Loucy (cell line): ENCODE results near the gene PODNL1.
A peak's percentile ranks its signal among the peaks of the same experiment; 100 is the strongest.

Experiments used
- H2AFZ ChIP-seq: fragments of 200-600 bp; sonication (generic); 2 replicates; pipeline ENCODE4 v1.6.0; 2016; ENCODE audit warnings: antibody characterized with exemption, mild to moderate bottlenecking, low read length, moderate library complexity
- H3F3A ChIP-seq: fragments of 200-600 bp; 2 replicates; pipeline ENCODE4 v1.6.0; 2016; ENCODE audit warnings: antibody characterized with exemption, low read depth, mild to moderate bottlenecking
- H3K27me3 ChIP-seq: fragments of 200-600 bp; sonication (generic); 2 replicates; pipeline ENCODE4 v1.6.1; 2014; ENCODE audit warnings: low read length, mild to moderate bottlenecking; ENCODE audit not compliant: insufficient read depth, poor library complexity, severe bottlenecking
- H3K36me3 ChIP-seq: fragments of 200-600 bp; sonication (generic); 2 replicates; pipeline ENCODE4 v1.6.1; 2016; ENCODE audit warnings: low read length; ENCODE audit not compliant: insufficient read depth
- H3K4me1 ChIP-seq: fragments of 200-600 bp; sonication (generic); 2 replicates; pipeline ENCODE4 v1.5.1; 2014; ENCODE audit warnings: low read length, mild to moderate bottlenecking; ENCODE audit not compliant: insufficient read depth, poor library complexity, severe bottlenecking
- H3K4me2 ChIP-seq: fragments of 200-600 bp; sonication (generic); 2 replicates; pipeline ENCODE4 v1.6.0; 2014; ENCODE audit warnings: antibody characterized with exemption, low read length, low read depth, mild to moderate bottlenecking; ENCODE audit not compliant: poor library complexity, severe bottlenecking
- H3K4me3 ChIP-seq: fragments of 200-600 bp; sonication (generic); 2 replicates; pipeline ENCODE4 v1.5.1; 2014; ENCODE audit warnings: low read length, mild to moderate bottlenecking, mixed read lengths; ENCODE audit not compliant: poor library complexity, severe bottlenecking
- H3K79me2 ChIP-seq: fragments of 200-600 bp; sonication (generic); 2 replicates; pipeline ENCODE4 v1.6.1; 2014; ENCODE audit warnings: low read length; ENCODE audit not compliant: insufficient read depth
- H3K9ac ChIP-seq: fragments of 200-600 bp; sonication (generic); 2 replicates; pipeline ENCODE4 v1.6.0; 2014; ENCODE audit warnings: mild to moderate bottlenecking, low read depth, low read length, moderate library complexity; ENCODE audit not compliant: poor library complexity, severe bottlenecking
- H3K9me2 ChIP-seq: fragments of 200-600 bp; sonication (generic); replicated peaks from 2 replicates; pipeline ENCODE4 v1.6.1; 2016; ENCODE audit warnings: low read depth, low read length, mixed read lengths
- H3K9me3 ChIP-seq: fragments of 200-600 bp; sonication (generic); 2 replicates; pipeline ENCODE4 v1.6.1; 2014; ENCODE audit warnings: mild to moderate bottlenecking, antibody characterized with exemption, low read length, low read depth; ENCODE audit not compliant: insufficient read depth
- H4K20me1 ChIP-seq: fragments of 200-600 bp; sonication (generic); 2 replicates; pipeline ENCODE4 v1.6.0; 2014; ENCODE audit warnings: antibody characterized with exemption, low read length, mild to moderate bottlenecking; ENCODE audit not compliant: insufficient read depth, poor library complexity, severe bottlenecking
- EZH2phosphoT487 ChIP-seq: fragments of 200-600 bp; IDR thresholded peaks from 2 replicates; pipeline ENCODE4 v1.6.1; 2018; ENCODE audit warnings: antibody characterized with exemption, mild to moderate bottlenecking, moderate library complexity, borderline replicate concordance
- TF ChIP-seq, protein P1 (sequence below): fragments of 200-600 bp; sonication (generic); conservative IDR thresholded peaks from 2 replicates; pipeline ENCODE4 v1.5.1; 2014; ENCODE audit warnings: mild to moderate bottlenecking, antibody characterized with exemption, low read length

The PODNL1 gene

DNA sequence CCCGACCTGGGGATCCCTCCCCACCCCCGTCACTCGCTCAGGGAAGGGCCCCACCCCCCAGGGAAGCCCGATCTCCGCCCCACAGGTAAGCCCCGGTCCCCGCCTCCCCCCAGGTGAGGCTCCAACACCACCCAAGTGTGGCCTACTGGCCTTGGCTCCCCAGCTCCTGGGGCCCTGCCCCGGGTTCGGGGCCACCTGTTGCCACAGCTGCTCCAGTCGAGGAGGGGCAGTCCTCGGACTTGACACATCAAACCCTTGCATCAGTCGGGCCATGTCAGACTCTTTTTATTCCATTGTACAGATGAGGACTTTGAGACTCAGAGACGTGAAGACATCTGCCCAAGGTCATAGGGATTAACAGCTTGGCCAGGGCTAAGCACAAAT is 31.7 kb downstream of the PODNL1 start:
- peaks cover 32% of the 10 kb centered on the region for H3K79me2 ChIP-seq
- H3K36me3 ChIP-seq, result no peaks in the 10 kb centered on the region
- peak overlapping the region; percentile 79 for H3K9ac ChIP-seq
- no peaks in the 10 kb centered on the region for H3K9me3 ChIP-seq
- H3K4me1 ChIP-seq, result peaks cover 25% of the 10 kb centered on the region
- TF ChIP-seq EZH2phosphoT487, result no peak
- TF ChIP-seq, protein P1, sequence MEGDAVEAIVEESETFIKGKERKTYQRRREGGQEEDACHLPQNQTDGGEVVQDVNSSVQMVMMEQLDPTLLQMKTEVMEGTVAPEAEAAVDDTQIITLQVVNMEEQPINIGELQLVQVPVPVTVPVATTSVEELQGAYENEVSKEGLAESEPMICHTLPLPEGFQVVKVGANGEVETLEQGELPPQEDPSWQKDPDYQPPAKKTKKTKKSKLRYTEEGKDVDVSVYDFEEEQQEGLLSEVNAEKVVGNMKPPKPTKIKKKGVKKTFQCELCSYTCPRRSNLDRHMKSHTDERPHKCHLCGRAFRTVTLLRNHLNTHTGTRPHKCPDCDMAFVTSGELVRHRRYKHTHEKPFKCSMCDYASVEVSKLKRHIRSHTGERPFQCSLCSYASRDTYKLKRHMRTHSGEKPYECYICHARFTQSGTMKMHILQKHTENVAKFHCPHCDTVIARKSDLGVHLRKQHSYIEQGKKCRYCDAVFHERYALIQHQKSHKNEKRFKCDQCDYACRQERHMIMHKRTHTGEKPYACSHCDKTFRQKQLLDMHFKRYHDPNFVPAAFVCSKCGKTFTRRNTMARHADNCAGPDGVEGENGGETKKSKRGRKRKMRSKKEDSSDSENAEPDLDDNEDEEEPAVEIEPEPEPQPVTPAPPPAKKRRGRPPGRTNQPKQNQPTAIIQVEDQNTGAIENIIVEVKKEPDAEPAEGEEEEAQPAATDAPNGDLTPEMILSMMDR, result no peak
- H3K4me2 ChIP-seq, result peak overlapping the region; percentile 80
- peak overlapping the region; percentile 55 for H2AFZ ChIP-seq
- no peaks in the 10 kb centered on the region for H3K9me2 ChIP-seq
- no peaks in the 10 kb centered on the region for H4K20me1 ChIP-seq
- peak overlapping the region; percentile 83 for H3K4me3 ChIP-seq
- no peaks in the 10 kb centered on the region for H3K27me3 ChIP-seq
- H3F3A ChIP-seq, result no peaks in the 10 kb centered on the region

DNA sequence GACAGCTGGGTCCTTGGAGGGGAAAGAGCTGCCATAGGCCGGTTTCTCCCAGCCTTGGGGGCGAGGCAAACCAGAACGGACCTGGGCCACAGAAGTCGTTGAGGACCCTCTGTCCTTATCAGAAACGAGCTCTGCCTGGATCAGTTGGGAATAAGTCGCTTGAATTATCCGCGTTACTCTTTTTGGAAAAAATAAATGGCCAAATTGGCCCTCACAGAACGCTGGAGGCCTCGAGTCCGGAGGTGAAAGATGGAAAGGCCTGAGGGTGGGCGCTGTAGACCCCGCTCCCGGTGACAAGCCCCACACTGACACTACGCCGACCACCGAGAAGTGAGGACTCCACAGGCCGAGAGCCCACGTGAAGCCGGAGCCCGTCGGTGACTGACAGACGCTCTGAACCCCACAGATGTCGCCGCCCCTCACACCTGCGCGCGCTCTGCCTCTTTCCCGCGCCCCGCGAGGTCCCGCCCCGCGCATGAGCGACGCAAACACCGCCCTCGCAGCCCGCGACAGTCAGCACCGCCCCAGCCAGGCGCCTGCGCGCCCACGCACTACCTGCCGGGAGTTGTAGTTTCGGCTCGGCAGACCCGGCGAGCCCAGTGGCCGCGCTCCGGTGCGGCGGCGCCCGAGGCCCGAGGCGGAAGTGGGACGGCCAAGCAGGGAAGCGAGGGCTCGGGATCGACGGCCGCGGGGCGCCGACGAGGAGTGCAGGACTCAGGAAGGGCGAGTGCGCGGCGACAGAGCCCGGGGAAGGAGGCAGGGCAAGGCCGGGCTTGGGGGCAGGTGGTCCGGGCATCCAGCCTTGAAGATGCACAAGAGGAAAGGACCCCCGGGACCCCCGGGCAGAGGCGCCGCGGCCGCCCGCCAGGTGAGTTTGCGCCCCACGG is 32.3 kb downstream of the PODNL1 start, which contains the start of the genes BRME1 and CC2D1A:
Gene BRME1, minus strand, starts transcription at position 484 of the 887 bp plus-strand sequence. CDS start 1,225 bp downstream, outside the sequence.
Gene CC2D1A, plus strand, starts transcription at position 568 of the 887 bp plus-strand sequence. Its CDS starts 241 bp downstream, at position 809.
- Histone ChIP-seq H3K27me3 (no peaks in the 10 kb centered on the region), H4K20me1 (peaks cover 1% of the 10 kb centered on the region), H3K4me3 (peak within 1 kb of the TSS; percentile 83)

DNA sequence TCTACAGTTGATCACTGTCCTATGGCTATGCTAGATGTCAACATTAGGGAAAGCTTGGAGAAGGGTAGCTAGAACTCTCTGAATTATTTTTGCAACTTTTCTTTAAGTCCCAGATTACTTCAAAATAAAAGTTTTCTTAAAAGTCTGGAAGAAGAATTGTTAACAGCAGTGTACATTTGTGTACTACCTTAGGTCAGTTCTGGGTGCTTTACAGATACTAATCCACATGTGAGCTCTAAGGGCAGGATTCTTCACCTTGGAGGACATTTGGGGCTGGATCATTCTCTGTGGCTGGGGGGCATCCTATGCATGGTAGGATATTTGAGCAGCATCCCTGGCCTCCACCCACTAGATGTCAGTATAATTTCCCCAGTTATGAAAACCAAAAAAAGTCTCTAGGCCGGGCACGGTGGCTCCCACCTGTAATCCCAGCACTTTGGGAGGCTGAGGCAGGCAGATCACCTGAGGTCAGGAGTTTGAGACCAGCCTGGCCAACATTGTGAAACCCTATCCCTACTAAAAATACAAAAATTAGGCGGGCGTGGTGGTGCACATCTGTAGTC is 35.1 kb downstream of the PODNL1 start:
- Histone ChIP-seq H3K4me2 (peak overlapping the region; percentile 56), H3K9me3 (no peaks in the 10 kb centered on the region), H3F3A (no peaks in the 10 kb centered on the region), H3K27me3 (no peaks in the 10 kb centered on the region), H3K79me2 (peaks cover 56% of the 10 kb centered on the region), H4K20me1 (peaks cover 9% of the 10 kb centered on the region), H2AFZ (peak overlapping the region; percentile 61), H3K4me1 (peaks cover 41% of the 10 kb centered on the region), H3K9ac (peak overlapping the region; percentile 39), H3K9me2 (no peaks in the 10 kb centered on the region), H3K36me3 (no peaks in the 10 kb centered on the region), H3K4me3 (peak overlapping the region; percentile 52)
- TF ChIP-seq, protein P1, result peak; percentile 68
- no peak for TF ChIP-seq EZH2phosphoT487

More for the DNA sequence above, 32.3 kb downstream of the PODNL1 start, which contains the start of the genes BRME1 and CC2D1A:
- Histone ChIP-seq H2AFZ (peak within 1 kb of the TSS; percentile 55), H3K4me2 (peak within 1 kb of the TSS; percentile 80), H3K9me2 (no peaks in the 10 kb centered on the region), H3K4me1 (peaks cover 25% of the 10 kb centered on the region), H3K79me2 (peaks cover 36% of the 10 kb centered on the region), H3K36me3 (no peaks in the 10 kb centered on the region), H3K9ac (peak within 1 kb of the TSS; percentile 79), H3F3A (no peaks in the 10 kb centered on the region), H3K9me3 (no peaks in the 10 kb centered on the region)
- TF ChIP-seq EZH2phosphoT487, result no peak
- TF ChIP-seq, protein P1, result no peak
